Measurements from ENCODE around the gene COX7A1. TPM values are rescaled to one million over a fixed set of nuclear protein-coding genes. Genes with fewer than 3 reads are reported as not detected.
"Not testable (repeated sequence)": the region's sequence is repeated elsewhere in the genome, so short reads cannot be mapped to it uniquely, and the experiment has no call there.

COX7A1 gene
- total and polyA plus RNA-seq, 4 experiments from 2014 or later = not detected

DNA sequence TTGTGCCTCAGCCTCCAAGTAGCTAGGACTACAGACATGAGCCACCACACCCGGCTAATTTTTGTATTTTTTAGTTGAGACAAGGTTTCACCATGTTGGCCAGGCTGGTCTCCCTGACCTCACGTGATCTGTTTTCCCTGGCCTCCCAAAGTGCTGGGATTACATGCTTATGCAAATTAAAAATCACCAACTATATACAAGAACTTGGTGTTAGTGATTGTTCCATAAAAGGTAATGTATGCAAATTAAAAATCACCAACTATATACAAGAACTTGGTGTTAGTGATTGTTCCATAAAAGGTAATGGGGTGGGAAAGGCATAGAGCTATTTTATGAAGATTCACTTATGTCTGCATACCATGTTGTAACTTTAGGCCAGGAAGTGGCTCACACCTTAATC lies 26.8 kb upstream of the COX7A1 start:
- CTCF ChIA-PET (ENCODE audit: partially characterized antibody) = interaction anchor here (1.2 to 1.6 kb wide), 2 partner anchors 9 to 51 kb away, joined by 3 to 6 read pairs; no protein-coding TSS in a partner anchor
- H3K27ac ChIP-seq (ENCODE audit: low read depth, low read length); H3K27me3 ChIP-seq (ENCODE audit: insufficient read depth, low read length); H3K4me1 ChIP-seq (ENCODE audit: insufficient read depth, low read length); H3K9me3 Mint-ChIP-seq; H3K9me3 ChIP-seq (ENCODE audit: control insufficient read depth in 1 of 2, low read length in 2 of 2); DNase-seq; H3K4me3 Mint-ChIP-seq; H3K4me1 Mint-ChIP-seq; H3K27me3 Mint-ChIP-seq; H3K4me3 ChIP-seq (ENCODE audit: low read length in 2 of 2); POLR2A ChIA-PET (ENCODE audit: partially characterized antibody); intact Hi-C loops (cut with micrococcal nuclease): not testable (repeated sequence)
- Mint-ChIP-seq H3K36me3 (peaks cover 10 to 11% of the 10 kb centered on the region in 2 donors), H3K27ac (peak overlapping the region in 1 of 7 donors; percentile 29)
- H3K36me3 ChIP-seq (ENCODE audit: insufficient read depth, low read length) = peaks cover 12% of the 10 kb centered on the region

DNA sequence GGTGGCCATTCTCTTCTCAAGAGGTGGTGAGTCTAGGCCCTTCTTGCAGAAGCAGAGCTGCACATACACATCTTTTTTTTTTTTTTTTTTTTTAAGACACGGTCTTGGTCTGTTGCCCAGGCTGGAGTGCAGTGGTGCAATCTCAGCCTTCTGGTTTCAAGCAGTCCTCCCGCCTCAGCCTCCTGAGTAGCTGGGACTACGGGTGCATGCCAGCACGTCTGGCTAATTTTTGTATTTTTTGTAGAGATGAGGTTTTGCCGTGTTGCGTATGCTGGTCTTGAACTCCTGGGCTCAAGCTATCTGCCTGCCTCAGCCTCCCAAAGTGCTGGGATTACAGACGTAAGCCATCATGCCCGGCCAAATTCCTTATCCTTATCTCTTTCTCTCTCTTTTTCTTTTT lies 21.6 kb upstream of the COX7A1 start:
- H3K27me3 ChIP-seq (ENCODE audit: insufficient read depth, low read length); H3K4me3 ChIP-seq (ENCODE audit: low read length in 2 of 2); H3K4me3 Mint-ChIP-seq; DNase-seq; H3K36me3 Mint-ChIP-seq; H3K4me1 Mint-ChIP-seq; H3K27me3 Mint-ChIP-seq; H3K27ac ChIP-seq (ENCODE audit: low read depth, low read length); H3K4me1 ChIP-seq (ENCODE audit: insufficient read depth, low read length); H3K9me3 ChIP-seq (ENCODE audit: control insufficient read depth in 1 of 2, low read length in 2 of 2); H3K36me3 ChIP-seq (ENCODE audit: insufficient read depth, low read length); H3K9me3 Mint-ChIP-seq: not testable (repeated sequence)
- CTCF ChIA-PET (ENCODE audit: partially characterized antibody) = interaction anchor here (12.7 kb wide), 1 partner anchor 46 kb away, joined by 215 read pairs; no protein-coding TSS in a partner anchor
- POLR2A ChIA-PET (ENCODE audit: partially characterized antibody) = interaction anchor here (2.7 kb wide), 1 partner anchor 46 kb away, joined by 12 read pairs; no protein-coding TSS in a partner anchor
- peak overlapping the region in 1 of 7 donors; percentile 56 for H3K27ac Mint-ChIP-seq
- intact Hi-C loops (cut with micrococcal nuclease) = loop anchor here (5.0 kb wide), 1 partner anchor 292 kb away; no protein-coding TSS in a partner anchor

DNA sequence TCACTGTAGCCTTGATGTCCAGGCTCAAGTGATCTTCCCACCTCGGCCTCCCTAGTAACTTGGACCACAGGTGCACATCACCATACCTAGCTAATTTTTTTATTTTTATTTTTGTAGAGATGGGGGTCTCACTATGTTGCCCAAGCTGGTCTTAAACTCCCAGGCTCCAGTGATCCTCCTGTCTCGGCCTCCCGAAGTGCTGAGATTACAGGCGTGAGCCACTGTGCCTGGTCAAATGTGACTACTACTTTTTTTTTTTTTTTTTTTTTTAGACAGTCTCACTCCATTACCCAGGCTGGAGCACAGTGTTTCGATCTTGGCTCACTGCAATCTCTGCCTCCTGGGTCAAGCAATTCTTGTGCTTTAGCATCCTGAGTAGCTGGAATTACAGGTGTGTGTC lies 20.6 kb upstream of the COX7A1 start:
- Histone ChIP-seq H3K9me3 (ENCODE audit: control insufficient read depth in 1 of 2, low read length in 2 of 2) (no peaks in the 10 kb centered on the region), H3K27me3 (ENCODE audit: insufficient read depth, low read length) (no peaks in the 10 kb centered on the region), H3K27ac (ENCODE audit: low read depth, low read length) (no peak overlapping the region), H3K36me3 (ENCODE audit: insufficient read depth, low read length) (no peaks in the 10 kb centered on the region), H3K4me1 (ENCODE audit: insufficient read depth, low read length) (peaks cover 3% of the 10 kb centered on the region), H3K4me3 (ENCODE audit: low read length in 2 of 2) (no peak overlapping the region)
- intact Hi-C loops (cut with micrococcal nuclease) = loop anchor here (5.0 kb wide), 1 partner anchor 291 kb away; no protein-coding TSS in a partner anchor
- no peak overlapping the region for H3K27ac Mint-ChIP-seq
- H3K4me1 Mint-ChIP-seq = peaks cover 3 to 5% (median 4%) of the 10 kb centered on the region in 4 donors
- H3K4me3 Mint-ChIP-seq = no peak overlapping the region
- no peaks in the 10 kb centered on the region for H3K27me3 Mint-ChIP-seq
- H3K36me3 Mint-ChIP-seq = no peaks in the 10 kb centered on the region
- ChIA-PET CTCF (ENCODE audit: partially characterized antibody) (interaction anchor here (1.3 to 12.7 kb wide), 2 partner anchors 45 to 89 kb away, joined by 3 to 215 read pairs; no protein-coding TSS in a partner anchor), POLR2A (ENCODE audit: partially characterized antibody) (interaction anchor here (2.7 kb wide), 1 partner anchor 45 kb away, joined by 12 read pairs; no protein-coding TSS in a partner anchor)
- DNase-seq = no peak
- H3K9me3 Mint-ChIP-seq = no peaks in the 10 kb centered on the region

DNA sequence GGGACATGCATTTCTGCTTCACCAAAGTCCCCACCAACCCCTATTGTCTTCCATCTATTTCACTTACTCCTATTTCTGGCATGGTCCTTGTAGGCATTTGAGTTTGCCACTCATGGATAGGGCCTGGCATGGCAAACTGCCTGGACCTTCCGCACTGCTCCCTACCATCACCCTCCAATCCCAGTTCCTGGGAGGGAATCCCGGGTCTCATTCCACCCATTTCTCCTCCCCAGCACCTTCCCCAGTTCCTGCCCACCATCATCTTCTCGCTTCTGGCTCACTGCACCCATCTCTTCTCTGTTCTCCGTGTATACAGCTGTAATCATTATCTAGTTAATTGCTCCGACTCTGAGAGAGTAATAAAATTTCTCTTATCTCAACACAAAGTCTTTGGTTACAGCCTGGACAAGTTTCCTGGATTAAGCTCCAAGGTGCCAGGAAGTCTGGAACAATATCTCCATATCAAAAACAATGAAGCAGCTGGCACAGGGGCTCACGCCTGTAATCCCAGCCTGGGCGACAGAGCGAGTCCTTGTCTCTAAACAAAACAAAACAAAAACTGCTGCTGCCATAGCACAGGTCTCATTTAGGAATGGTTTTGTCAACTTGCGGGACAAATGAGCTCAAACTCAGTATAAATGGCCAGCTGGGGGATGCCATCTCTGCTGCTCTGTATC lies 17.0 kb upstream of the COX7A1 start:
- Mint-ChIP-seq H3K4me1 (peaks cover 3 to 5% (median 4%) of the 10 kb centered on the region in 4 donors), H3K4me3 (no peak overlapping the region), H3K36me3 (peaks cover 0 to 2% of the 10 kb centered on the region in 2 donors), H3K27me3 (no peaks in the 10 kb centered on the region), H3K9me3 (no peaks in the 10 kb centered on the region), H3K27ac (peak overlapping the region in 3 of 7 donors; percentile 5 to 80 (median 70))
- Histone ChIP-seq H3K36me3 (ENCODE audit: insufficient read depth, low read length) (no peaks in the 10 kb centered on the region), H3K4me3 (ENCODE audit: low read length in 2 of 2) (no peak overlapping the region), H3K4me1 (ENCODE audit: insufficient read depth, low read length) (peaks cover 3% of the 10 kb centered on the region), H3K27ac (ENCODE audit: low read depth, low read length) (no peak overlapping the region), H3K27me3 (ENCODE audit: insufficient read depth, low read length) (no peaks in the 10 kb centered on the region), H3K9me3 (ENCODE audit: control insufficient read depth in 1 of 2, low read length in 2 of 2) (no peaks in the 10 kb centered on the region)
- CTCF ChIA-PET (ENCODE audit: partially characterized antibody) = interaction anchor here (0.7 to 12.7 kb wide), 10 partner anchors 10 to 288 kb away, joined by 3 to 215 read pairs (median 4); no protein-coding TSS in a partner anchor
- DNase-seq = no peak
- POLR2A ChIA-PET (ENCODE audit: partially characterized antibody) = interaction anchor here (0.6 to 2.8 kb wide), 3 partner anchors 17 to 42 kb away, joined by 3 to 18 read pairs (median 11); partner anchors contain the start of gene CAPNS1
- intact Hi-C loops (cut with micrococcal nuclease) = no loop called here

DNA sequence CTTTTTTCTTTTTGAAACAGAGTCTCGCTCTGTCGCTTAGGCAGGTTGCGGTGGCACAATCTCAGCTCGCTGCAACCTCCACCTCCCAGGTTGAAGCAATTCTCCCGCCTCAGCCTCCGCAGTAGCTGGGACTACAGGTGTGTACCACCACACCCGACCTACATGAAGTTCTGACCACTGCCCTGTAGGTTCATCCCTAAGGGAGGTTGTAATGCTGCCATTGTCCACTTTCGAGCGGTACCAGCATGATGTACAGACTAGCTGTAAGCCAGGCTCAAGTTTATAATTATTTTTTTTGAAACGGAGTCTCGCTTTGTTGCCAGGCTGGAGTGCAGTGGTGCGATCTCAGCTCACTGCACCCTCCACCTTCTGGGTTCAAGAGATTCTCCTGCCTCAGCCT lies 11.6 kb upstream of the COX7A1 start:
- Histone ChIP-seq H3K9me3 (ENCODE audit: control insufficient read depth in 1 of 2, low read length in 2 of 2) (no peaks in the 10 kb centered on the region), H3K27me3 (ENCODE audit: insufficient read depth, low read length) (no peaks in the 10 kb centered on the region), H3K36me3 (ENCODE audit: insufficient read depth, low read length) (no peaks in the 10 kb centered on the region), H3K4me3 (ENCODE audit: low read length in 2 of 2) (no peak overlapping the region), H3K27ac (ENCODE audit: low read depth, low read length) (no peak overlapping the region), H3K4me1 (ENCODE audit: insufficient read depth, low read length) (no peaks in the 10 kb centered on the region)
- intact Hi-C loops (cut with micrococcal nuclease) = no loop called here
- Mint-ChIP-seq H3K4me1 (no peaks in the 10 kb centered on the region), H3K9me3 (peaks cover 0 to 1% (median 0%) of the 10 kb centered on the region in 8 donors), H3K36me3 (peaks cover 0 to 9% of the 10 kb centered on the region in 2 donors), H3K27ac (peak overlapping the region in 2 of 7 donors; percentile 2 to 76), H3K27me3 (no peaks in the 10 kb centered on the region), H3K4me3 (no peak overlapping the region)
- ChIA-PET CTCF (ENCODE audit: partially characterized antibody) (no interaction called here), POLR2A (ENCODE audit: partially characterized antibody) (interaction anchor here (0.9 kb wide), 1 partner anchor 24 kb away, joined by 3 read pairs; the partner anchor contains the start of gene CAPNS1)
- no peak for DNase-seq

DNA sequence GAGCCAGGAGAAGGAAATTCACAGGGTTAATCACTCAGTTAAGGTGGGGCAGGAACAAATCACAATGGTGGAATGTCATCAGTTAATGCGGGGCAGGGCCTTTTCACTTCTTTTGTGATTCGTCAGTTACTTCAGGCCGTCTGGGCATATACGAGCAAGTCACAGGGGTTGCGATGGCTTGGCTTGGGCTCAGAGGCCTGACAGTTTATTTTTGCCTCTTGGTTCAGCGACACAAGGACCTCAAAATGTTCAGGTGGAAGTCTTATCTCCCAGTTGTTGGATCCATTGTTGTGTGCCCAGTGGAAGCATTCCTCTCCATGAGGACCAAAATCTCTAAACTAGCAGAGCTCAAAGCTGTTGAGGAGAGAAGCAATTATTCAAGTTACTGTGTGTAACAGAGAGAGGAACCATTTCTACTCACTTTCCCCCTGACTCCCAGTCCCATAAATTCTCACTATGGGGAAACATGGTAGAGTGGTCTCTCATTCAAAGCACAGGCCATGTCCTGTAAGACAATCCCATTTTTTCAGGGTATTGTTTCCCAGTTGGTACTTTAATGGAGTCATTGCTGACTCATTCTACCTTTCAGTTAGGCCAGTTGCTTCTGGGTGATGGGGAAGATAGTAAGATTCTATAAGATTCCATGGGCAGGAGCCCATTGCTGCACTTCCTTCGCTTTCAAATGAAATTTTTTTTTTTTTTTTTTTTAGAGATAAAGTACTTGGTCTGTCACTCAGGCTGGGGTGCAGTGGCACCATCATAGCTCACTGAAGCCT lies 8.8 kb upstream of the COX7A1 start:
- ChIA-PET POLR2A (ENCODE audit: partially characterized antibody) (no interaction called here), CTCF (ENCODE audit: partially characterized antibody) (no interaction called here)
- Histone ChIP-seq H3K27ac (ENCODE audit: low read depth, low read length) (no peak overlapping the region), H3K4me3 (ENCODE audit: low read length in 2 of 2) (no peak overlapping the region), H3K27me3 (ENCODE audit: insufficient read depth, low read length) (no peaks in the 10 kb centered on the region), H3K9me3 (ENCODE audit: control insufficient read depth in 1 of 2, low read length in 2 of 2) (no peaks in the 10 kb centered on the region), H3K36me3 (ENCODE audit: insufficient read depth, low read length) (no peaks in the 10 kb centered on the region), H3K4me1 (ENCODE audit: insufficient read depth, low read length) (no peaks in the 10 kb centered on the region)
- Mint-ChIP-seq H3K27me3 (no peaks in the 10 kb centered on the region), H3K36me3 (peaks cover 0 to 7% of the 10 kb centered on the region in 2 donors), H3K27ac (peak overlapping the region in 2 of 7 donors; percentile 29 to 74), H3K4me3 (no peak overlapping the region), H3K4me1 (peaks cover 0 to 4% (median under 1%) of the 10 kb centered on the region in 4 donors), H3K9me3 (peaks cover 0 to 1% (median 0%) of the 10 kb centered on the region in 8 donors)
- no peak for DNase-seq
- intact Hi-C loops (cut with micrococcal nuclease) = no loop called here

DNA sequence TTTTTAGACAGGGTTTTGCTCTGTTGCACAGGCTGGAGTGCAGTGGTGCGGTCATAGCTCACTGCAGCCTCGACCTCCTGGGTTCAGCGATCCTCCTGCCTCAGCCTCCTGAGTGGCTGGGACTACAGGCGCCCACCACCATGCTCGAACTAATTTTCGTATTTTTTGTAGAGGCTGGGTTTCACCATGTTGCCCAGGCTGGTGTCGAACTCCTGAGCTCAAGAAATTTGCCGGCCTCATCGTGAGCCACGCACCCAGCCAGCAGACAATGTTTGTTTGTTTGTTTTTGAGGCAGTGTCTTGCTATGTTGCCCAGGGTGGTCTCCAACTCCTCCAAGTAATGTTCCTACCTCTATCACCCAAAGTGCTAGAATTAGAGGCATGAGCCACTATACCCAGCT lies 879 bp upstream of the COX7A1 start:
- intact Hi-C loops (cut with micrococcal nuclease) = no loop called here
- H3K9me3 ChIP-seq (ENCODE audit: control insufficient read depth in 1 of 2, low read length in 2 of 2) = no peaks in the 10 kb centered on the region
- H3K36me3 ChIP-seq (ENCODE audit: insufficient read depth, low read length) = peaks cover 26% of the 10 kb centered on the region
- DNase-seq = no peak
- H3K4me1 Mint-ChIP-seq = peaks cover 0 to 7% (median 2%) of the 10 kb centered on the region in 4 donors
- no peaks in the 10 kb centered on the region for H3K27me3 ChIP-seq (ENCODE audit: insufficient read depth, low read length)
- no peak overlapping the region for H3K27ac ChIP-seq (ENCODE audit: low read depth, low read length)
- H3K36me3 Mint-ChIP-seq = peaks cover 18 to 30% of the 10 kb centered on the region in 2 donors
- no peak overlapping the region for H3K4me3 Mint-ChIP-seq
- H3K9me3 Mint-ChIP-seq = no peaks in the 10 kb centered on the region
- CTCF ChIA-PET (ENCODE audit: partially characterized antibody) = interaction anchor here (1.0 to 1.8 kb wide), 2 partner anchors 10 to 25 kb away, joined by 5 to 7 read pairs; no protein-coding TSS in a partner anchor
- no peaks in the 10 kb centered on the region for H3K4me1 ChIP-seq (ENCODE audit: insufficient read depth, low read length)
- POLR2A ChIA-PET (ENCODE audit: partially characterized antibody) = interaction anchor here (0.6 to 1.2 kb wide), 2 partner anchors 17 to 25 kb away, joined by 3 to 5 read pairs; no protein-coding TSS in a partner anchor
- H3K27me3 Mint-ChIP-seq = no peaks in the 10 kb centered on the region
- no peak overlapping the region for H3K4me3 ChIP-seq (ENCODE audit: low read length in 2 of 2)
- no peak overlapping the region for H3K27ac Mint-ChIP-seq

All from CD4-positive, alpha-beta memory T cell (primary cell).